Keratinocyte (primary cell): ENCODE measurements around the gene OSGEPL1. TPM values are rescaled to one million over a fixed set of nuclear protein-coding genes. Genes with fewer than 3 reads are reported as not detected.
A peak's percentile ranks its signal among the peaks of the same experiment; 100 is the strongest.

Experiments
- DNase-seq: peaks from one replicate; pipeline ENCODE4 v3.0.0-alpha.2; 2011; ENCODE audit warnings: low read depth, missing footprints, low spot score
- FAIRE-seq: peaks from 2 replicates; lab custom pipeline; 2011; peaks lifted over from hg19 to GRCh38; lab: Jason Lieb, UNC
- H2AFZ ChIP-seq: 2 replicates; pipeline ENCODE4 v1.6.0; 2012; ENCODE audit warnings: low read length, control low read depth, inconsistent platforms; ENCODE audit not compliant: control insufficient read depth
- H3K27ac ChIP-seq: 2 replicates; pipeline ENCODE4 v1.5.1; 2011; ENCODE audit warnings: low read length; ENCODE audit not compliant: control insufficient read depth, insufficient read depth
- H3K27me3 ChIP-seq: 3 replicates; pipeline ENCODE4 v1.6.0; 2011; ENCODE audit warnings: low read length; ENCODE audit not compliant: control insufficient read depth, insufficient read depth; ENCODE audit errors: extremely low read depth
- H3K36me3 ChIP-seq, 2 experiments: 2 replicates in 1 of 2; 3 replicates in 1 of 2; pipeline ENCODE4 v1.5.1; 2011; ENCODE audit warnings: low read length in 2 of 2, mild to moderate bottlenecking in 1 of 2; ENCODE audit not compliant: control insufficient read depth in 2 of 2, insufficient read depth in 2 of 2; ENCODE audit errors: extremely low read depth in 1 of 2
- H3K4me1 ChIP-seq: 3 replicates; pipeline ENCODE4 v1.5.1; 2011; ENCODE audit warnings: low read length; ENCODE audit not compliant: control insufficient read depth, insufficient read depth; ENCODE audit errors: extremely low read depth
- H3K4me2 ChIP-seq: 3 replicates; pipeline ENCODE4 v1.6.0; 2011; ENCODE audit warnings: low read depth, low read length; ENCODE audit not compliant: control insufficient read depth, insufficient read depth; ENCODE audit errors: extremely low read depth
- H3K4me3 ChIP-seq, 3 experiments: fragments of 200-600 bp in 1 of 3; sonication (generic) in 1 of 3; 2 replicates in 2 of 3; 3 replicates in 1 of 3; pipeline ENCODE4 v1.5.1; 2011 to 2016; ENCODE audit warnings: low read length in 3 of 3, mild to moderate bottlenecking in 3 of 3, control low read depth in 2 of 3, inconsistent platforms in 1 of 3, low read depth in 1 of 3, mixed read lengths in 1 of 3, mixed run types in 1 of 3, moderate library complexity in 1 of 3; ENCODE audit not compliant: control insufficient read depth in 2 of 3, insufficient read depth in 2 of 3; ENCODE audit errors: extremely low read depth in 1 of 3
- H3K79me2 ChIP-seq: 2 replicates; pipeline ENCODE4 v1.6.0; 2012; ENCODE audit warnings: low read length; ENCODE audit not compliant: control insufficient read depth, insufficient read depth
- H3K9ac ChIP-seq: 3 replicates; pipeline ENCODE4 v1.6.0; 2011; ENCODE audit warnings: low read length; ENCODE audit not compliant: control insufficient read depth, insufficient read depth; ENCODE audit errors: extremely low read depth
- H3K9me1 ChIP-seq: 3 replicates; pipeline ENCODE4 v1.6.0; 2011; ENCODE audit warnings: low read length; ENCODE audit not compliant: control insufficient read depth, insufficient read depth; ENCODE audit errors: extremely low read depth
- H3K9me3 ChIP-seq: 2 replicates; pipeline ENCODE4 v1.5.1; 2012; ENCODE audit warnings: low read depth, low read length; ENCODE audit not compliant: control insufficient read depth
- H4K20me1 ChIP-seq: 3 replicates; pipeline ENCODE4 v1.6.0; 2011; ENCODE audit warnings: low read length; ENCODE audit not compliant: control insufficient read depth, insufficient read depth; ENCODE audit errors: extremely low read depth
- EZH2 ChIP-seq: IDR thresholded peaks from one replicate; pipeline ENCODE4 v1.6.1; 2012; ENCODE audit warnings: inconsistent platforms, mild to moderate bottlenecking, low read length, moderate library complexity
- dilution Hi-C: fragments of 300-500 bp; cut with MboI; formaldehyde crosslinking; loops from one replicate; pipeline ENCODE4 v1.7.0; 2020; ENCODE audit warnings: low sequenced_read_pairs; ENCODE audit not compliant: extremely low pct_ligation_motif_present
- polyA plus RNA-seq, 5 experiments: library from polyadenylated mRNA; depleted of rRNA in 3 of 5; stranded (reverse) in 3 of 5; stranded (forward) in 1 of 5; unstranded in 1 of 5; fragments of >200 nt; gene quantifications; 1 replicate in 1 of 5; 2 replicates in 3 of 5; 3 replicates in 1 of 5; pipeline versions ENCODE4 v1.2.1 to v1.2.3, GENCODE V29; 2011 to 2012; ENCODE audit warnings: missing spikeins in 2 of 5, low read depth in 1 of 5, low replicate concordance in 1 of 5
- TF ChIP-seq, protein P1 (sequence below), 3 experiments: IDR thresholded peaks in 1 of 3; conservative IDR thresholded peaks in 1 of 3; optimal IDR thresholded peaks in 1 of 3; 2 replicates in 2 of 3; 3 replicates in 1 of 3; pipeline versions ENCODE3 to v1.5.1; 2011; ENCODE audit warnings: low read length in 3 of 3, mild to moderate bottlenecking in 3 of 3, moderate library complexity in 2 of 3, control low read depth in 1 of 3, inconsistent platforms in 1 of 3; ENCODE audit not compliant: insufficient read depth in 2 of 3; ENCODE audit errors: extremely low read depth in 1 of 3

OSGEPL1 gene
- polyA plus RNA-seq, 1 donor (not counting 4 experiments of a cell fraction or from before 2014, with no cell fraction given) = 12.0 TPM

DNA sequence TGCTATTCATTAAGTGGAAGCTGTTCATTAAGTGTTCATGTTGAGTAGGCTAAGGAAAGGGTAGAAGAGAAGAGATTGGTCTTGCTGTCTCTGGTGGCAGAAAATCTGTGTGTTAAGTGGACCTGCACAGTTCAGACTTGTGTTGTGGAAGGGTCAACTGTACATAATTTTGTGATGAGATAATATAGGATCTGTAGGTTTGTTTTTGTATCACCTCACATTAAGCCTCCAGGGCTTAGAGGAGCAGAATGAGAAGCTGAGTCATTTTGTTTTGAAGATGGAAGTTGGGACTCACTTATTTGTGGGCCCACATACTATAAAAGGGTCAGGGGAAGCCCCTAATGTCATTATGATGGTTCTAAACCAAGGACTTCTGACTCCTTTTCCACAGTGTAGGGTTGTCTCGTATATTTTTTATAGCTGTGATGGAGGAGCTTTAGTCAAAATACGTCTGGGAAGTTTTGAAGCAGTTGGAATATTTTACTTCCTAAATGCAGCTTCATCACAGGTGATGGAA is 39.9 kb upstream of the OSGEPL1 start:
- H3K27ac ChIP-seq = no peak overlapping the region
- no peak overlapping the region for H3K4me3 ChIP-seq
- FAIRE-seq = peak; percentile 49
- DNase-seq = no peak
- H2AFZ ChIP-seq = no peak overlapping the region
- H3K27me3 ChIP-seq = no peaks in the 10 kb centered on the region
- H3K4me2 ChIP-seq = peak overlapping the region; percentile 5
- no peak overlapping the region for H3K9ac ChIP-seq
- peaks cover 3% of the 10 kb centered on the region for H4K20me1 ChIP-seq
- peaks cover 21% of the 10 kb centered on the region for H3K4me1 ChIP-seq
- TF ChIP-seq, protein P1, sequence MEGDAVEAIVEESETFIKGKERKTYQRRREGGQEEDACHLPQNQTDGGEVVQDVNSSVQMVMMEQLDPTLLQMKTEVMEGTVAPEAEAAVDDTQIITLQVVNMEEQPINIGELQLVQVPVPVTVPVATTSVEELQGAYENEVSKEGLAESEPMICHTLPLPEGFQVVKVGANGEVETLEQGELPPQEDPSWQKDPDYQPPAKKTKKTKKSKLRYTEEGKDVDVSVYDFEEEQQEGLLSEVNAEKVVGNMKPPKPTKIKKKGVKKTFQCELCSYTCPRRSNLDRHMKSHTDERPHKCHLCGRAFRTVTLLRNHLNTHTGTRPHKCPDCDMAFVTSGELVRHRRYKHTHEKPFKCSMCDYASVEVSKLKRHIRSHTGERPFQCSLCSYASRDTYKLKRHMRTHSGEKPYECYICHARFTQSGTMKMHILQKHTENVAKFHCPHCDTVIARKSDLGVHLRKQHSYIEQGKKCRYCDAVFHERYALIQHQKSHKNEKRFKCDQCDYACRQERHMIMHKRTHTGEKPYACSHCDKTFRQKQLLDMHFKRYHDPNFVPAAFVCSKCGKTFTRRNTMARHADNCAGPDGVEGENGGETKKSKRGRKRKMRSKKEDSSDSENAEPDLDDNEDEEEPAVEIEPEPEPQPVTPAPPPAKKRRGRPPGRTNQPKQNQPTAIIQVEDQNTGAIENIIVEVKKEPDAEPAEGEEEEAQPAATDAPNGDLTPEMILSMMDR (optimal IDR thresholded peaks at IDR 0.05 in 1 of 3, IDR thresholded peaks at IDR 0.05 in 1 of 3, conservative IDR thresholded peaks at IDR 0.05 in 1 of 3; ENCODE audit: extremely low read depth in 1 of 3, insufficient read depth in 2 of 3, low read length in 3 of 3) = no peak
- no peak for TF ChIP-seq EZH2
- no peaks in the 10 kb centered on the region for H3K9me1 ChIP-seq
- dilution Hi-C loops = no loop called here
- peaks cover 4% of the 10 kb centered on the region for H3K79me2 ChIP-seq
- peaks cover 0 to 13% of the 10 kb centered on the region in 2 experiments for H3K36me3 ChIP-seq
- H3K9me3 ChIP-seq = no peaks in the 10 kb centered on the region

DNA sequence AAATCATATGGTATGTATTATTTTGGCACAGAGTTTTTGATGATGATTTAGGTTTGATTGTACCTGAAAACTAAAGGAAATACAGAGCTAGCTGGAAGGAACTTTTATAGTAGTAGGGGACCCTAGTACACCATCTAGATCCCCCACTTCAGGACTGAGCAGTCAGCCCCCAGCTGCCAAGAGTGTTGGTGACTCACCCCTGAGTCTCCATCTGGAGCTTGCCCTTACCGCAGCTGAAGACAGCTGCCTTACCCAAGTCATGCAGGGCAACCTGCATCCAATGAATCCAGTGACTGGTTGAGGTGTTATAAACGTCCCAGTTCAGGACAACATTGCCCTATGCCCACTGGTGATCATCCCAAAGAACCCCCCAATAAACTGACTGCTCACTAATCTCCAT is 36.9 kb upstream of the OSGEPL1 start:
- dilution Hi-C loops = no loop called here
- peak; percentile 82 for FAIRE-seq
- no peak overlapping the region for H3K4me3 ChIP-seq

More for the DNA sequence above, 36.9 kb upstream of the OSGEPL1 start:
- Histone ChIP-seq H3K4me1 (peaks cover 21% of the 10 kb centered on the region), H3K27me3 (no peaks in the 10 kb centered on the region), H3K9ac (no peak overlapping the region), H2AFZ (no peak overlapping the region), H3K4me2 (peak overlapping the region; percentile 25), H3K27ac (no peak overlapping the region), H3K9me3 (no peaks in the 10 kb centered on the region), H3K79me2 (peaks cover 4% of the 10 kb centered on the region), H4K20me1 (peaks cover 3% of the 10 kb centered on the region), H3K9me1 (no peaks in the 10 kb centered on the region), H3K36me3 (peaks cover 2 to 16% of the 10 kb centered on the region in 2 experiments)
- TF ChIP-seq, protein P1 (optimal IDR thresholded peaks at IDR 0.05 in 1 of 3, IDR thresholded peaks at IDR 0.05 in 1 of 3, conservative IDR thresholded peaks at IDR 0.05 in 1 of 3; ENCODE audit: extremely low read depth in 1 of 3, insufficient read depth in 2 of 3, low read length in 3 of 3) = no peak
- no peak for TF ChIP-seq EZH2
- no peak for DNase-seq
